NK-92 treated with Interleukin-12 subunit alpha and Interleukin-12 subunit beta, amount 100 ng/mL, for 24 hours (cell line): ENCODE measurements around the gene SMIM20.

Experiments
- DNase-seq: peaks from one replicate; lab custom pipeline; 2025; lab: John Stamatoyannopoulos, UW

Gene SMIM20

GRCh38 chr4:25954293-25954904 is 40.4 kb downstream of the SMIM20 start:
- DNase-seq = no peak

DNA sequence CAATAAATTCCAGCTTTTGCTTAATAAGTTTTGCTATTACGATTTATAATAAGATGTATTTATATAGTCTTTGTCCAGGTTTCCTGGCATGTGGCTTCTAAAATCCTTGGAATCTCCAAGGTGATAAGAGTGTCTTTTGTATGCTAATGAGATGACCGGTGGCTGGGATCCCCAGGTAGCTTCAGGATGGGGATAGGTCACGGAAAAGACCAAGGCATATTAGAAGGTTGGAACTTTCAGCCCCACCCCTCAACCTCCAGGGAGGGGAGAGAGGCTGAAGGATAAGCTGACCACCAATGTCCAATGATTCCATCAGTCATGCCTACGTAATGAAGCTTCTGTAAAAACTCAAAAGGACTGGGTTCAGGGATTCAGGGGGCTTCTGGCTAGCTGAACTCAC is 41.7 kb downstream of the SMIM20 start:
- no peak for DNase-seq

- no peak for DNase-seq
These were observed 42.2 kb downstream of the SMIM20 start for GRCh38 chr4:25956260-25956659.

DNA sequence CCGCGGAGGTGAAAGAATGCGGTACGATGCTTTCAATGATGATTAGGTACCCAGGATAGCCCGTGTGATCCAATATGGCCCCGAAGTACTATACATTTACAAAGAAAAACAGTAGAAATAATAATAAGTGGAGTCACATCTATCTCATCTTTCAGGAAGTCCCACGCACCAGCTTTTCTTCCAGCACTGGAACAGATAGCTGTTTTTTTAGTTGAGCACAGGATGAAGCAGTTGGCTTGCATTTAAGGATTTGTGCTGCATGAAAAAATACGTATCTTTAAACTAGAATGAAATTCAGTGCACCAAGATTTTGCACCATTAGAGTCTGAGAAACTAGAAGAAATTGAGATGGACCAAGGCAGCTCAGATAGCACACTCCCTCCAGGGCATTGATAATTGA is 44.1 kb downstream of the SMIM20 start:
- DNase-seq = no peak

GRCh38 chr4:25962393-25962792 is 48.4 kb downstream of the SMIM20 start:
- DNase-seq = no peak

- DNase-seq = no peak
These were observed 51.6 kb downstream of the SMIM20 start for GRCh38 chr4:25965629-25966028.

- no peak for DNase-seq
These were observed 52.2 kb downstream of the SMIM20 start for GRCh38 chr4:25966171-25966570.

DNA sequence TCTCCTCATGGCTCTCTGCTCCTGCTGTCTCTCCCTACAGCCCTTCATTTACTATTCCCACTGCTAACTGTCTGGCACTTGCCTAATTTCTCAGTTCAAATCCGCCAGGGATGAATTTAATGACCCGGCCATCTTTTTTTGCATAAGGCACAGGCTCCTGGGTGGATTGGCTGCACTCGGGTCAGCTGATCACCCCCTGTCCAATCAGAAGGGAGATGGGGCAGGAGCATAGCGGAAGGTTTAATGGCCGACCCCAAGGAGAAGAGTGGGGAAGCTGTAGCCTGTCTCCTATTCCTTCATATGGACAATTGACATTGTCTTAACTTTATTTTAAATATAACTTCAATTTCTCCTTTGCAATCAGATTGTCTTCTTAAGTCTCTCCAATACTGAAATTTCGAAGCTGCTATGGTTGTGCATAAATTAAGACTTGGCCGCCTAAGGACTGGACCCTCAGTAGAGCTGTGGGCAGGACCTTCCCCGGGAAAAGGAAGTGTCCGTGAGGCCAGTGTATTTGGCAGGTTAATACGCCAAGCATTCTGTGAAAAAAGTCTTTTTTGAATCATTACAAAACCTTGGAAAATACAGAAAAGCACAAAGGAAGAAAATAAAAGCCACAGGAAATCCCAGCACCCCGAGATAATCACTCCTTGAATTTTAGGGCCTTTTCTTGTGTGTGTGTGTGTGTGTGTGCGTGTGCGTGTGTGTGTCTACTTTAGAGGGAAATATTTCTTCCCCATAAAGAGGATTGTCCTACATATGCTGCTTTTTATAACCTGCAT is 55.5 kb downstream of the SMIM20 start:
- no peak for DNase-seq

DNA sequence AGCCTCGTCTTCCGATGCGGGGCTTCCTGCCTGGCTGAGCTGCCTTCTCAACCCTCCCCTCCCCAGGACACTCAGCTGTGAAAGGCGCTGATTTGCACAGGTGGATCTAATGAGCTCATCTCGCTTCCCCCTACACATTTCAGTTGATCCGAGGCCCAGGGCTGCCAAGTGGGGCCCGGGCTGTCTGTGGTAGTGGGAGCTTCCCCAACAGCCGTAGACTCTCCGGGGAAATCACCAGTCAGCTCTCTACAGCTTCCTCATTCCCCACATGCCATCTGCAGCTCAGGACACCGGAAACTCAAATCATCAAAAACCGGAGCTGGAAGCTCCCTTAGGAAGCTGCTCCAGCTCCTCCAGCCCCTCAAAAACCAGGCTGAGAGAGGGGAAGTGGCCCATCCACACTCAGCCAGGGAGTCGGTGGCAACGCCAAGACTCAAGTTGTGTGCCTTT is 56.2 kb downstream of the SMIM20 start:
- no peak for DNase-seq

- no peak for DNase-seq
These were observed 56.8 kb downstream of the SMIM20 start for GRCh38 chr4:25970691-25971432.

DNA sequence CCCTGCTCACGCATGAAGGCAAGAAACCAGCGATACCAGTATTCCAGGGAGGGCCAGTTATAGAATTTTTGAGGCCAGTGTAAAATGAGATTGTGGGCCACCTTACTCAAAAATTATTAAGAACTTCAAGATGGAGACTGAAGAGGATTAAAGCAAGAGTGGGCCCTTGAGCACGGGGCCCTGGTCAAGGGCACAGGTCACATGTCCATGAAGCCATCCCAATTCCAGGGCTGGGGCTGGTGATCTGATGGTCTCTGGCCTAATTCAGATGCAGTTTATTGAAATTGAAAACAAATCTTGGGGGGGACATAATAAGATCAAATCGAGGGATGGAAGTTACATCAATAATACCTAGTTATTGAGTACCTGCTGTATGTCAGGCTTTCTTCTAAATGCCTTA is 58.3 kb downstream of the SMIM20 start:
- DNase-seq = no peak

DNA sequence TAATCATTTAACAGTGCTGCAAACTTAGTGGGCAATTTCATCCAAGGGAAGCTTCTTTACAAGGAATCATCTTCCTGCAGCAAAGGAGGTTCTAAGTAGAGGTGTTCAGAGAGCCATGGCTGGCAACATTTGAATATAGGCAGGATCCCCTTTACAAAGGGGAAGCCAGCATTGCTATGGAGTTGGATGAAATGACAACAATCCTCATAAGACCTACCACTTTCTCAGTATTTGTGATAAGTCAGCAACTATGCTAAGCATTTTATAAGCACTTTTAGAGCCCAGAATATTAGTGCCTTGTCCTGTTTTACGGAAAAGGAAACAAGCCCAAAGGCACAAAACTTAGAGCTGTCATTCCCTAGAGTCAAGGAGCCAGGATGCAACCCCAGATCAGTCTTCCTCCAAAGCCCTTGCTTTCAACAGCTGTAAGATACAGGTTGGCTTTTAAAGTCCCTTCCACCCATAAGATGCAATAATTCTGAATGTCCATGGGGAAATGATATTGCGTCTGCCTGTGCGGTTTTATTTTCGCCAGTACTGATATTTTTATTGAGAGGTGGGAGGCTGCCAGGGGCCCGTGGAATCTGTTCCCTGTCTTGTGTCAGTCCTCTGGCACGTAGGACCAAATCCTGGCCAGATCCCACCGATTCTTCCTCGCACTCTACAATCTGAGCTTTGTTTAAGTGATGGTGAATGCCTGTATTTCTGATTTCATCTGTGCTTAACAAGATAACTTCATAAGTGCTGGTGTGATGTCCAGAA is 59.1 kb downstream of the SMIM20 start:
- no peak for DNase-seq

- DNase-seq = no peak
These were observed 62.8 kb downstream of the SMIM20 start for GRCh38 chr4:25976780-25977179.

GRCh38 chr4:25977397-25978170 is 63.6 kb downstream of the SMIM20 start:
- DNase-seq = no peak

- no peak for DNase-seq
These were observed 64.3 kb downstream of the SMIM20 start for GRCh38 chr4:25978327-25978726.
